Prostate gland (tissue), 2 donors: ENCODE results near the gene OR10H2. TPM values are rescaled to one million over a fixed set of nuclear protein-coding genes. Genes with fewer than 3 reads are reported as not detected.
A peak's percentile ranks its signal among the peaks of the same experiment; 100 is the strongest.
"Not testable (repeated sequence)": the region's sequence is repeated elsewhere in the genome, so short reads cannot be mapped to it uniquely, and the experiment has no call there.

Experiments used
- DNase-seq: peaks from one replicate; pipeline ENCODE4 v3.0.0-alpha.2; 2019; ENCODE audit warnings: low spot score
- H3K27ac ChIP-seq, 2 donors: fragments of 200-600 bp; sonication (generic); 2 replicates each; pipeline ENCODE4 v1.5.1; 2017 to 2019
- H3K27me3 ChIP-seq: fragments of 200-600 bp; sonication (generic); replicated peaks from 2 replicates; pipeline ENCODE4 v1.5.1; 2019; ENCODE audit not compliant: insufficient read depth
- H3K36me3 ChIP-seq, 2 donors: fragments of 200-600 bp; sonication (generic); 1 replicate in 1 of 2; 2 replicates in 1 of 2; pipeline versions ENCODE4 v1.5.1 to v1.8.1; 2017 to 2019
- H3K4me1 ChIP-seq: fragments of 200-600 bp; sonication (generic); replicated peaks from 2 replicates; pipeline ENCODE4 v1.5.1; 2019
- H3K4me3 ChIP-seq, 2 donors: fragments of 200-600 bp; sonication (generic); 2 replicates each; pipeline ENCODE4 v1.5.1; 2017 to 2019
- H3K9me3 ChIP-seq: fragments of 200-600 bp; sonication (generic); 2 replicates; pipeline ENCODE4 v1.5.1; 2017
- POLR2A ChIP-seq: fragments of 450-650 bp; IDR thresholded peaks from one replicate; pipeline ENCODE4 v1.6.1; 2016; ENCODE audit warnings: antibody characterized with exemption, mild to moderate bottlenecking
- POLR2AphosphoS5 ChIP-seq: sonication (generic); formaldehyde crosslinking; IDR thresholded peaks from one replicate; pipeline ENCODE4 v1.6.1; 2017; ENCODE audit warnings: antibody characterized with exemption
- WGBS: methylation state at CpG from one replicate; pipeline ENCODE4 v1.1.5; 2018; 5-methylcytosine and 5-hydroxymethylcytosine counted together
- intact Hi-C: fragments of 100-400 bp; cut with DNase I; formaldehyde crosslinking; loops from one replicate; pipeline ENCODE4 v1.14.2; 2022
- total RNA-seq, 2 donors: library from RNA; depleted of rRNA; stranded (reverse); fragments of >200 nt; gene quantifications; one replicate each; pipeline ENCODE4 v1.1.0, GENCODE V29; 2016
- TF ChIP-seq, protein P1 (sequence below), 4 experiments: fragments of 200-600 bp in 2 of 4; fragments of 450-650 bp in 2 of 4; sonication (generic) in 2 of 4; IDR thresholded peaks; 1 replicate in 3 of 4; 2 replicates in 1 of 4; pipeline ENCODE4 v1.5.1; 2016 to 2019; ENCODE audit warnings: antibody characterized with exemption in 4 of 4, mild to moderate bottlenecking in 2 of 4, moderate library complexity in 2 of 4

OR10H2 gene
- total RNA-seq, 2 donors from 2014 or later: not detected

DNA sequence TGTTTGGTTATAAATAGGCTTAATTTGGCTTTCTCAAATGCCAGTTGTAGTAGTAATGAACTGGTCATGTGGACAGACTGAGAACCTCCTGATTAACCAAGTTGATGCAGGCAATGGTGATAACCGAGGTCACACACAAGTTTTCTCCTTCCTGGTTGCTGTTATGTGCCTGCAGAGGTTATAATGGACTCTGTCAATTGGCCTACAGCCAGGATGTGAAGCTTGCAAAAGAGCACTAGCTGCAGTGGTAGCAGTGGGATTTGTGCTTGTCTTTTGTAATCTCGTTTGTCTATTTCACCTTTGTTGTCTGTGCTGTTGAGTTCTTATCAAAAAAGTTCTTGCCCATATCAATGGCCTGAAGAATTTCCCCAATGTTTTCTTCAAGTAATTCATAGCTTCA lies 30.6 kb downstream of the OR10H2 start:
- Histone ChIP-seq H3K36me3 (no peaks in the 10 kb centered on the region), H3K9me3 (no peaks in the 10 kb centered on the region), H3K27ac (no peak overlapping the region), H3K4me3 (no peak overlapping the region), H3K27me3 (no peaks in the 10 kb centered on the region), H3K4me1 (no peaks in the 10 kb centered on the region)
- DNase-seq: no peak
- WGBS: 41% methylated on average over 2 of the region's 2 CpGs
- TF ChIP-seq POLR2A (no peak), POLR2AphosphoS5 (no peak)
- TF ChIP-seq, protein P1, sequence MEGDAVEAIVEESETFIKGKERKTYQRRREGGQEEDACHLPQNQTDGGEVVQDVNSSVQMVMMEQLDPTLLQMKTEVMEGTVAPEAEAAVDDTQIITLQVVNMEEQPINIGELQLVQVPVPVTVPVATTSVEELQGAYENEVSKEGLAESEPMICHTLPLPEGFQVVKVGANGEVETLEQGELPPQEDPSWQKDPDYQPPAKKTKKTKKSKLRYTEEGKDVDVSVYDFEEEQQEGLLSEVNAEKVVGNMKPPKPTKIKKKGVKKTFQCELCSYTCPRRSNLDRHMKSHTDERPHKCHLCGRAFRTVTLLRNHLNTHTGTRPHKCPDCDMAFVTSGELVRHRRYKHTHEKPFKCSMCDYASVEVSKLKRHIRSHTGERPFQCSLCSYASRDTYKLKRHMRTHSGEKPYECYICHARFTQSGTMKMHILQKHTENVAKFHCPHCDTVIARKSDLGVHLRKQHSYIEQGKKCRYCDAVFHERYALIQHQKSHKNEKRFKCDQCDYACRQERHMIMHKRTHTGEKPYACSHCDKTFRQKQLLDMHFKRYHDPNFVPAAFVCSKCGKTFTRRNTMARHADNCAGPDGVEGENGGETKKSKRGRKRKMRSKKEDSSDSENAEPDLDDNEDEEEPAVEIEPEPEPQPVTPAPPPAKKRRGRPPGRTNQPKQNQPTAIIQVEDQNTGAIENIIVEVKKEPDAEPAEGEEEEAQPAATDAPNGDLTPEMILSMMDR (IDR thresholded peaks at IDR 0.05): no peak
- intact Hi-C loops: no loop called here

DNA sequence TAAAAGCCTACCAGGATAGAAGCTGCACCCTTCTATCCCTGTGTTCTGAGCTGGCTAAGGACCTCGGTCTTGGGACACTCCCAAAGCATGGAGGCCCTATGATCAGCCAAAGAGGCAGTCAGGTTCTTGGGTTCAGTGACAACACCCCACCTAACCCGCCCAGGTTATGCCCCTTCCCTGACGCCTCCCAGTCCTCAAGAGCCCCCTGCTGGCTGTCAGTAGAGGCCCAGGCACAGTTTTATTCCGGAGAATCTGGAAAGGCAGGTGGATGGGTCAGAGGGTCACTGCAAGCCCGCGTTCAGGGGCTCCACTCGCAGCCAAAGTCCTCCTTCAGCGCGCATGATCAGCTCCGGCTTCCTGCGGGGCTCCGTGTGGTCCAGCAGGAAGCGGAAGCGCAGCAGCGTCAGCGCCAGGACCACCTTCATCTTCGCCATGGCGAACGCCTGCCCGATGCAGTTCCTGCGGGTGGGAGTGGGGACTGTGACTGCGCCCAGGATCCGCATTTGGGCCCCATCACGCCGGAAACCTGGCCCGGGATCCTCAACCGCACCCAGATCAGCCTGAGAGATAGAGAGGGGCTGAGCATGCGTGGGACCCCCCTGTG lies 32.2 kb downstream of the OR10H2 start:
- no peak for DNase-seq
- no peak overlapping the region for H3K27ac ChIP-seq
- H3K4me1 ChIP-seq: no peaks in the 10 kb centered on the region
- no peak overlapping the region for H3K4me3 ChIP-seq
- no peaks in the 10 kb centered on the region for H3K9me3 ChIP-seq
- 31% methylated on average over 28 of the region's 28 CpGs for WGBS
- no peaks in the 10 kb centered on the region for H3K36me3 ChIP-seq
- H3K27me3 ChIP-seq: no peaks in the 10 kb centered on the region
- TF ChIP-seq POLR2A (no peak), POLR2AphosphoS5 (no peak)
- TF ChIP-seq, protein P1 (IDR thresholded peaks at IDR 0.05): peak in 1 of 4 experiments; percentile 23
- intact Hi-C loops: no loop called here

DNA sequence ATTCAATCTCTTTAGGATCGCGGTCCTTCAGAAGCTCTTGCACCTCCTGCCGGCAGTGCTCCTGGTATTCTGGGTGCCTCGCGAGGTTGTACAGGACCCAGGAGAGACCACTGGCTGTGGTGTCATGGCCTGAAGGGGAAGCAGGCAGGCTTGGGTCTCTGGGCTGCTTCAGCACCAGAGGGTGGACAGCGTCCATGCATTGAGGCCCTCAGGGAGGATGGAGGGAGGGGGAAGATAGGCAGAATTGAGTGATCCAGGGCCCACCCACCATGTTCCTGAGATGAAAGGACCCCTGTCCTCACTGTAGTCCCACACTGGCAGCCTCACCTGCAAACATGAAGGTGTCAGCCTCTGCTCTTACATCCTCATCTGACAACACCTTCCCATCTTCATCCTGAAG lies 41.8 kb downstream of the OR10H2 start:
- 42% methylated on average over 6 of the region's 6 CpGs for WGBS
- H3K36me3 ChIP-seq: no peaks in the 10 kb centered on the region
- H3K27ac ChIP-seq: no peak overlapping the region
- no peak overlapping the region for H3K4me3 ChIP-seq
- TF ChIP-seq POLR2AphosphoS5 (no peak), POLR2A (no peak)
- TF ChIP-seq, protein P1 (IDR thresholded peaks at IDR 0.05): no peak
- H3K27me3 ChIP-seq: no peaks in the 10 kb centered on the region
- H3K9me3 ChIP-seq: no peaks in the 10 kb centered on the region
- DNase-seq: no peak
- no peaks in the 10 kb centered on the region for H3K4me1 ChIP-seq
- intact Hi-C loops: no loop called here

DNA sequence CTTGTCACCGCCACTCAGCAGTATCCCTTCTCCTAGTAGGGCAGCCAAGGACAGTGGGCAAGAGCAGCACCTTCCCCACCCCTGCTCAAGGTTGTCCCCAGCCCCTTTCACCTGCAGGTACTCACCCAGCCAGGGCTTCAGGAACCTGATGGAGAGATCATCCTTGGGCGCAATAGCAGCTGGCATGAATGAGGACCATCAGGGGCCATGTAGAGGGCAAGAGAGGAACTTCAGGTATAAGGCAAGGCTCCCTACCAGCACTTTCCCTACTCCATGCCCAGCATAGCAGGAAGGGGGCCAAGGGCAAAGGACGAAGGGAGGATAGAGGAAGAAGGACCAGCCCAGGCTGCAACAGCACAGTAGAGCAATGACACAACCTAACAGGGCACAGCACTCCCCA lies 46.3 kb downstream of the OR10H2 start:
- intact Hi-C loops, H3K36me3 ChIP-seq, H3K4me3 ChIP-seq, H3K27me3 ChIP-seq, H3K4me1 ChIP-seq, H3K9me3 ChIP-seq, DNase-seq, H3K27ac ChIP-seq: not testable (repeated sequence)
- 79% methylated on average over 3 of the region's 3 CpGs for WGBS

DNA sequence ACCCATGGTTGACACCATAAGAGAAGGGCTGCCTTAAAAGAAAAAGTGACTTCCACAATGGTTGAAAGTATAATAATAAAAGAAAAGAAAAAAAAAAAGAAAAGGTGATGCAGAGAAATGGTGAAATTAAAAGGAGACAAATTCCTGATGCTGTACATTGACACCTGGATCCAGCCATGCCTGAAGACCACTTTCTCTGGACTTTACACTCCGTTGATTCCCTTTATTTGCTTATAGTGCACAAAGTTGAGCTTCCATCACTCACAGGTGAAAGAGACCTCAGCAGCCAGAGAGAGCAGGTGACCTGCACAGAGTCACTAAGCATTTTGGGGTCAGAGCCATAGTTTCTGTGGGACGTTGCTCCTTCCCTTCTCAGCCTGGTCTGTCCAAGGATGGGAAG lies 47.4 kb downstream of the OR10H2 start:
- no peaks in the 10 kb centered on the region for H3K27me3 ChIP-seq
- no peaks in the 10 kb centered on the region for H3K4me1 ChIP-seq
- intact Hi-C loops: no loop called here
- H3K27ac ChIP-seq: no peak overlapping the region
- no peaks in the 10 kb centered on the region for H3K36me3 ChIP-seq
- WGBS: 53% methylated on average over 2 of the region's 2 CpGs
- TF ChIP-seq, protein P1 (IDR thresholded peaks at IDR 0.05): no peak
- TF ChIP-seq POLR2AphosphoS5 (no peak), POLR2A (no peak)
- no peak for DNase-seq
- no peak overlapping the region for H3K4me3 ChIP-seq
- H3K9me3 ChIP-seq: no peaks in the 10 kb centered on the region
